Stimulated activated CD4-positive, alpha-beta T cell treated with anti-CD3 and anti-CD28 coated beads, Interleukin-1b, Interleukin-23, amount 100 ng/mL, for 4 hours (primary cell): ENCODE measurements around the gene NEDD4L.
A peak's percentile ranks its signal among the peaks of the same experiment; 100 is the strongest.

Source experiments
- DNase-seq, 2 donors: peaks; one replicate each; pipeline ENCODE4 v3.0.0-alpha.2; 2020; ENCODE audit warnings: low read depth in 2 of 2

Gene NEDD4L

GRCh38 chr18:58211510-58211909, 167.5 kb downstream of the NEDD4L start:
- no peak for DNase-seq

- no peak for DNase-seq
These were observed 168.2 kb downstream of the NEDD4L start for GRCh38 chr18:58212274-58212673.

- DNase-seq: no peak
These were observed 169.4 kb downstream of the NEDD4L start for GRCh38 chr18:58213440-58213839.

- no peak for DNase-seq
These were observed 171.0 kb downstream of the NEDD4L start for GRCh38 chr18:58215011-58215410.

GRCh38 chr18:58216071-58216481, 172.1 kb downstream of the NEDD4L start:
- no peak for DNase-seq

GRCh38 chr18:58217052-58217451, 173.0 kb downstream of the NEDD4L start:
- no peak for DNase-seq

- DNase-seq: no peak
These were observed 174.1 kb downstream of the NEDD4L start for GRCh38 chr18:58218117-58218516.

- no peak for DNase-seq
These were observed 177.2 kb downstream of the NEDD4L start for GRCh38 chr18:58221060-58221725.

- DNase-seq: no peak
These were observed 178.6 kb downstream of the NEDD4L start for GRCh38 chr18:58222432-58223125.

- DNase-seq: no peak
These were observed 179.8 kb downstream of the NEDD4L start for GRCh38 chr18:58223717-58224424.

GRCh38 chr18:58224425-58224750, 180.4 kb downstream of the NEDD4L start:
- DNase-seq: no peak

GRCh38 chr18:58225101-58225500, 181.1 kb downstream of the NEDD4L start:
- DNase-seq: peak in 1 of 2 donors; percentile 5

GRCh38 chr18:58226429-58226828, 182.4 kb downstream of the NEDD4L start:
- DNase-seq: no peak

GRCh38 chr18:58227361-58227930, 183.4 kb downstream of the NEDD4L start:
- no peak for DNase-seq

GRCh38 chr18:58228176-58228575, 184.2 kb downstream of the NEDD4L start:
- DNase-seq: no peak

- DNase-seq: no peak
These were observed 184.7 kb downstream of the NEDD4L start for GRCh38 chr18:58228762-58229161.

- no peak for DNase-seq
These were observed 185.1 kb downstream of the NEDD4L start for GRCh38 chr18:58229162-58229561.

- no peak for DNase-seq
These were observed 186.6 kb downstream of the NEDD4L start for GRCh38 chr18:58230438-58231179.

GRCh38 chr18:58231930-58232329, 187.9 kb downstream of the NEDD4L start:
- DNase-seq: no peak

- no peak for DNase-seq
These were observed 188.6 kb downstream of the NEDD4L start for GRCh38 chr18:58232668-58233067.

- DNase-seq: no peak
These were observed 190.3 kb downstream of the NEDD4L start for GRCh38 chr18:58234359-58234741.

- no peak for DNase-seq
These were observed 191.0 kb downstream of the NEDD4L start for GRCh38 chr18:58235001-58235436.
